Smooth muscle cell (in vitro differentiated cells): ENCODE results near the gene AKAP6. TPM values are rescaled to one million over a fixed set of nuclear protein-coding genes. Genes with fewer than 3 reads are reported as not detected.
"Not testable (repeated sequence)": the region's sequence is repeated elsewhere in the genome, so short reads cannot be mapped to it uniquely, and the experiment has no call there.

ENCODE experiments used
- DNase-seq: peaks from one replicate; lab custom pipeline; 2025; ENCODE audit not compliant: unreplicated experiment; lab: John Stamatoyannopoulos, UW
- H2AFZ ChIP-seq: fragments of 200-600 bp; sonication (generic); 2 replicates; pipeline ENCODE4 v1.6.0; 2016; ENCODE audit warnings: antibody characterized with exemption, low read depth, mild to moderate bottlenecking
- H3F3A ChIP-seq: fragments of 200-600 bp; sonication (generic); 2 replicates; pipeline ENCODE4 v1.6.0; 2017; ENCODE audit warnings: antibody characterized with exemption, low read depth
- H3K27ac ChIP-seq: fragments of 200-600 bp; sonication (generic); 2 replicates; pipeline ENCODE4 v1.5.1; 2016; ENCODE audit warnings: low read depth, mild to moderate bottlenecking
- H3K27me3 ChIP-seq: fragments of 200-600 bp; sonication (generic); 2 replicates; pipeline ENCODE4 v1.6.1; 2016; ENCODE audit warnings: low read depth, mild to moderate bottlenecking
- H3K36me3 ChIP-seq: fragments of 200-600 bp; sonication (generic); 2 replicates; pipeline ENCODE4 v1.5.1; 2016; ENCODE audit warnings: low read depth
- H3K4me1 ChIP-seq: fragments of 200-600 bp; sonication (generic); 2 replicates; pipeline ENCODE4 v1.5.1; 2016; ENCODE audit warnings: low read depth
- H3K4me2 ChIP-seq: fragments of 200-600 bp; sonication (generic); 2 replicates; pipeline ENCODE4 v1.6.0; 2016; ENCODE audit warnings: mild to moderate bottlenecking
- H3K4me3 ChIP-seq: fragments of 200-600 bp; sonication (generic); 2 replicates; pipeline ENCODE4 v1.5.1; 2016; ENCODE audit warnings: mild to moderate bottlenecking
- H3K79me2 ChIP-seq: fragments of 200-600 bp; sonication (generic); 2 replicates; pipeline ENCODE4 v1.6.0; 2016; ENCODE audit warnings: low read depth, mild to moderate bottlenecking
- H3K9ac ChIP-seq: fragments of 200-600 bp; sonication (generic); 2 replicates; pipeline ENCODE4 v1.6.0; 2016; ENCODE audit warnings: low read depth
- H3K9me3 ChIP-seq: fragments of 200-600 bp; sonication (generic); replicated peaks from 2 replicates; pipeline ENCODE4 v1.5.1; 2016; ENCODE audit warnings: low read depth
- H4K20me1 ChIP-seq: fragments of 200-600 bp; sonication (generic); 2 replicates; pipeline ENCODE4 v1.6.0; 2016; ENCODE audit warnings: low read depth
- WGBS: methylation state at CpG from one replicate; pipeline ENCODE4 v1.1.7; 2016; ENCODE audit warnings: low lambda C conversion rate; 5-methylcytosine and 5-hydroxymethylcytosine counted together
- polyA plus RNA-seq: library from polyadenylated mRNA; unstranded; fragments of >200 nt; fragmentation: Nextera tagmentation; extraction: Ambion mirVana; gene quantifications from 2 replicates; pipeline ENCODE4 v1.2.1, GENCODE V29; 2016
- total RNA-seq: library from RNA; depleted of rRNA; stranded (reverse); fragments of >200 nt; gene quantifications from 2 replicates; pipeline ENCODE4 v1.2.3, GENCODE V29; 2014
- TF ChIP-seq, protein P1 (sequence below): fragments of 200-600 bp; sonication (generic); IDR thresholded peaks from 2 replicates; pipeline ENCODE4 v1.5.1; 2017; ENCODE audit warnings: borderline replicate concordance, mild to moderate bottlenecking, antibody characterized with exemption; ENCODE audit not compliant: insufficient read depth, poor library complexity, severe bottlenecking

AKAP6 gene
- total and polyA plus RNA-seq, 2 experiments from 2014 or later: 1.3 to 6.4 TPM

DNA sequence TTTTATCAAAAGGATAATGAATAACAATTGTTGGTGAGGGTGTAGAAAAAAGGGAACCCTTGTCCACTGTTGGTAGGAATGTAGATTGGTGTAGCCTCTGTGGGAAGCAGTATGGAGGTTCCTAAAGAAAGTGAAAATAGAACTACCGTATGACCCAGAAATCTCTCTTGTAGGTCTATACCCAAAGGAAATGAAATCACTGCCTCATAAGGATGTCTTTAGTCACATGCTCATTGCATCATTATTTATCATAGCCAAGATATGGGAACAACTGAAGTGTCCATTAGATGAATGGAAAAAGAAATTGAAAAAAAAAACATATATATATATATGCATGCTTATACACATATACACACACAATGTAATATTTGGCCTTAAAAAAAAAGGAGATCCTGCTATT is 450.7 kb downstream of the AKAP6 start:
- H4K20me1 ChIP-seq: no peaks in the 10 kb centered on the region
- H3K4me2 ChIP-seq: no peak overlapping the region
- H3K9me3 ChIP-seq: no peaks in the 10 kb centered on the region
- TF ChIP-seq, protein P1, sequence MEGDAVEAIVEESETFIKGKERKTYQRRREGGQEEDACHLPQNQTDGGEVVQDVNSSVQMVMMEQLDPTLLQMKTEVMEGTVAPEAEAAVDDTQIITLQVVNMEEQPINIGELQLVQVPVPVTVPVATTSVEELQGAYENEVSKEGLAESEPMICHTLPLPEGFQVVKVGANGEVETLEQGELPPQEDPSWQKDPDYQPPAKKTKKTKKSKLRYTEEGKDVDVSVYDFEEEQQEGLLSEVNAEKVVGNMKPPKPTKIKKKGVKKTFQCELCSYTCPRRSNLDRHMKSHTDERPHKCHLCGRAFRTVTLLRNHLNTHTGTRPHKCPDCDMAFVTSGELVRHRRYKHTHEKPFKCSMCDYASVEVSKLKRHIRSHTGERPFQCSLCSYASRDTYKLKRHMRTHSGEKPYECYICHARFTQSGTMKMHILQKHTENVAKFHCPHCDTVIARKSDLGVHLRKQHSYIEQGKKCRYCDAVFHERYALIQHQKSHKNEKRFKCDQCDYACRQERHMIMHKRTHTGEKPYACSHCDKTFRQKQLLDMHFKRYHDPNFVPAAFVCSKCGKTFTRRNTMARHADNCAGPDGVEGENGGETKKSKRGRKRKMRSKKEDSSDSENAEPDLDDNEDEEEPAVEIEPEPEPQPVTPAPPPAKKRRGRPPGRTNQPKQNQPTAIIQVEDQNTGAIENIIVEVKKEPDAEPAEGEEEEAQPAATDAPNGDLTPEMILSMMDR: no peak
- no peaks in the 10 kb centered on the region for H3K79me2 ChIP-seq
- H3K36me3 ChIP-seq: no peaks in the 10 kb centered on the region
- H3F3A ChIP-seq: no peaks in the 10 kb centered on the region
- H3K4me3 ChIP-seq: no peak overlapping the region
- no peak for DNase-seq
- no peaks in the 10 kb centered on the region for H3K27me3 ChIP-seq
- H3K4me1 ChIP-seq: no peaks in the 10 kb centered on the region
- H3K9ac ChIP-seq: no peak overlapping the region
- no peak overlapping the region for H3K27ac ChIP-seq
- WGBS: 93% methylated on average over 1 of the region's 1 CpG
- H2AFZ ChIP-seq: no peak overlapping the region

DNA sequence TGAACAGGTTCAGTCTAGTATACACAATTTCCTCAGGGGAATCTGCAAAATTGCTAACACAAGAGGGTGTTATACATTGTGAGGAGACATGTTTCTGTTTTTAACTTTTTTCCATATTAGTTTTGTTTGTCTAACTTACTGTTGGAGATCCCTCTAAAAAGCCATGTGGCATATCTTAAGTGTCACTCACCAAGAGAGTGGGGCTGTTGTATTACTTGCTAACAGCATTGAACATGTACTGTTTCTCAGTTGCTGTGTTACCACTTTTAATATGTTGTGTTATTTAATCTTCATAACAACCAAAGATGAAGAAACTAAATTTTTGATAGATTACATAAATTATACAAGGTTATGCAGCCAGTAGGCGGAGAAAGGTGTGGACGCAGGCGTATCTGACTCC is 455.3 kb downstream of the AKAP6 start:
- 100% methylated on average over 3 of the region's 3 CpGs for WGBS
- H3K9me3 ChIP-seq: no peaks in the 10 kb centered on the region

DNA sequence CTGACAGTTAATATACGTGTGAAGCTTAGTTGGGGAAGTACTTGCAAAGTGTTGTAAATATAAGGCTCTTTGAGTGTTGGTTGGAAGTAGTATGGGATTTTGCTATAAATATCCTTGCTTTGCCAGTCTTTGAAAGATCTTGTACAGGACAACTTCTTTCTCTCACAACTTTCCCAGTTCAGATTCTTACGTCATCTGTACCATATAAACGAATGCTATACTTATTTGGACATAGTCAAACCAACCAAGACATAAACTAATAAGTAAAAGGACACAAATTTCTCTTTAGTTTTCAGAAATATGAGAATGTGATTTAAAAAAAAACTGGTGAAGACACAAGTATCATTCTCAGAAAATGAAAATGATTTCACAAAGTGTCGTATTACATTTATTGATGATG is 456.5 kb downstream of the AKAP6 start:
- Histone ChIP-seq H3K36me3 (no peaks in the 10 kb centered on the region), H3K9me3 (no peaks in the 10 kb centered on the region), H4K20me1 (no peaks in the 10 kb centered on the region), H3K27me3 (no peaks in the 10 kb centered on the region), H3F3A (no peaks in the 10 kb centered on the region), H3K27ac (no peak overlapping the region), H3K4me3 (no peak overlapping the region), H3K4me1 (no peaks in the 10 kb centered on the region), H3K4me2 (no peak overlapping the region), H3K9ac (no peak overlapping the region), H2AFZ (no peak overlapping the region), H3K79me2 (no peaks in the 10 kb centered on the region)
- no peak for DNase-seq
- WGBS: 68% methylated on average over 4 of the region's 4 CpGs
- TF ChIP-seq, protein P1: no peak

More for the DNA sequence above, 455.3 kb downstream of the AKAP6 start:
- Histone ChIP-seq H3K27ac (no peak overlapping the region), H3K4me2 (no peak overlapping the region), H3K36me3 (no peaks in the 10 kb centered on the region), H3F3A (no peaks in the 10 kb centered on the region), H2AFZ (no peak overlapping the region), H3K79me2 (no peaks in the 10 kb centered on the region), H3K9ac (no peak overlapping the region), H3K4me1 (no peaks in the 10 kb centered on the region), H3K4me3 (no peak overlapping the region), H3K27me3 (no peaks in the 10 kb centered on the region), H4K20me1 (no peaks in the 10 kb centered on the region)
- TF ChIP-seq, protein P1: no peak
- no peak for DNase-seq

DNA sequence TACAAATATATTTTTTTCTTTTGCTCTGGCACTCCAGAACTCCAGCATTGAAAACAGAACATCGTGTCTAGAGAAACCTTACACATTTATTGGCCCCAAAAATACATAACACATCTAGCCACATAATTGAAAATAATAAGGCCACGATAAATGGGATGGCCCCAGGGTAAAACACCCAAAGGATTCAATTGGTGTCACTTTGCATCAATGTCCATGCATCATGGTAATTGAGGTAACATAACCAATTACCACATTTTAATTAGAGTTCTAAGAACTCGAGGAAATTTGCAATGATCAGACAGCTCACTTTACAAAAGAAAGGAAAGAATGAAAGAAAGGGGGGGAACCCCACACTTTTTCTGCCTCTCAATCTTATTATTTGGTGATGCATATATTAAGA is 457.8 kb downstream of the AKAP6 start:
- Histone ChIP-seq H3K4me1 (no peaks in the 10 kb centered on the region), H4K20me1 (no peaks in the 10 kb centered on the region), H3K4me2 (no peak overlapping the region), H3K4me3 (no peak overlapping the region), H3K27ac (no peak overlapping the region), H3K36me3 (no peaks in the 10 kb centered on the region), H3K9me3 (no peaks in the 10 kb centered on the region), H2AFZ (no peak overlapping the region), H3F3A (no peaks in the 10 kb centered on the region), H3K79me2 (no peaks in the 10 kb centered on the region), H3K9ac (no peak overlapping the region), H3K27me3 (no peaks in the 10 kb centered on the region)
- TF ChIP-seq, protein P1: no peak
- no peak for DNase-seq
- WGBS: 88% methylated on average over 3 of the region's 3 CpGs

DNA sequence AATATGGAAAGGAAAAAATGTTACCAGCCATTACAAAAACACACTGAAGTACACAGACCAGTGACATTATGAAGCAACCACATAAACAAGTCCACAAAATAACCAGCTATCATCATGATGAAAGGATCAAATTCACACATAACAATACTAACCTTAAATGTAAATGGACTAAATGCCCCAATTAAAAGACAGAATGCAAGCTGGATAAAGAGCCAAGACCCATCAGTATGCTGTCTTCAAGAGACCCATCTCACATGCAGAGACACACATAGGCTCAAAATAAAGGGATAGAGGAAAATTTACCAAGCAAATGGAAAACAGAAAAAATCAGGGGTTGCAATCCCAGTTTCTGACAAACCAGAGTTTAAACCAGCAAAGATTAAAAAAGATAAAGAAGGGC is 463.9 kb downstream of the AKAP6 start:
- H3K9me3 ChIP-seq, H3K27ac ChIP-seq, DNase-seq, H3K36me3 ChIP-seq, H3K27me3 ChIP-seq, H3K79me2 ChIP-seq, H4K20me1 ChIP-seq, H3K4me2 ChIP-seq, H2AFZ ChIP-seq, H3K4me3 ChIP-seq, H3F3A ChIP-seq, H3K4me1 ChIP-seq, H3K9ac ChIP-seq: not testable (repeated sequence)
